Sciatic nerve (tissue), 2 donors: ENCODE results near the gene SORBS1. TPM values are rescaled to one million over a fixed set of nuclear protein-coding genes. Genes with fewer than 3 reads are reported as not detected.

Experiments used
- ATAC-seq: fragments of 200-7000 bp; cut with Tn5 transposase; one replicate; pipeline ENCODE4 v1.9.1; 2020; ENCODE audit warnings: mild to moderate bottlenecking, moderate library complexity
- DNase-seq: peaks from one replicate; pipeline ENCODE4 v3.0.0-alpha.2; 2020; ENCODE audit warnings: low spot score
- intact Hi-C: fragments of 100-400 bp; cut with DNase I; formaldehyde crosslinking; loops from one replicate; pipeline ENCODE4 v1.14.2; 2022
- total RNA-seq: library from RNA; stranded (reverse); fragmentation: NEBNext Ultra II Directional; extraction: Animal tissue kit (Norgen Biotek cat#: 25700); gene quantifications from one replicate; pipeline ENCODE4 v1.2.1, GENCODE V29; 2021
- donor health status: DM: no; HTN: no; CAD: no.
- donor health status: DM: no; HTN: no; CAD: no.

Gene SORBS1
- total RNA-seq, 1 donor from 2014 or later, result 593 TPM

GRCh38 chr10:95431900-95432342 lies 129.2 kb downstream of the SORBS1 start:
- ATAC-seq (no peak), DNase-seq (no peak)
- intact Hi-C loops, result no loop called here

DNA sequence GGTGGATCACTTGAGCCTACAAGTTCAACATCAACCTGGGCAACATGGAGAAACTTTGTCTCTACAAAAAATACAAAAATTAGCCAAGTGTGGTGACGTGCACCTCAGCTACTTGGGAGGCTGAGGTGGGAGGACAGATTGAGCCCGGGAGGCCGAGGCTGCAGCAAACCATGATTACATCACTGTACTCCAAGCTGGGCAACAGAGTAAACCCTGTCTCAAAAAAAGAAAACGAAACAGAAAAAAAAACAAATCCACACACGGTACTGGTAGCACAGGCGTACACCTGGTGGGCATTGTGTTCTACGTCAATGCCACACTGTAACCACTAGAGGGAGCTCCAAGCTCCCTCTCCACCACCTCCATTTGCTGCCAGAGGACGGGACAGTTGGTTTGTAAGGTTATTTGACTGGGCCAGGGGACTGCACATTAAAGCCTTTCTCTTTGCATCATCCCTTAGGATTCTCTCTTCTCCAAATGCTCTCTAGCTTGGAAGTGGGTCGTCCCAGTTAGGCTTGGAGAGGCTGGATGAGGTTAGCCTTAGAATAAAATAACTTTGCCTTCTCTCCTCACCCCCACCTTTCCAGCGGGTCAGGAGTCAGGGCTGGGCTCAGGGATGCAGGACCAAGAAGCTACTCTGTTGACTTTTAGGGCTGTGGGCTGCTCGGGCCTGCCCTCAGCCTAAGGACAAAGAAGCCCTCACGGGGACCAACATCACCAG lies 130.8 kb downstream of the SORBS1 start:
- intact Hi-C loops, result no loop called here
- DNase-seq (no peak), ATAC-seq (peak; percentile 79)

DNA sequence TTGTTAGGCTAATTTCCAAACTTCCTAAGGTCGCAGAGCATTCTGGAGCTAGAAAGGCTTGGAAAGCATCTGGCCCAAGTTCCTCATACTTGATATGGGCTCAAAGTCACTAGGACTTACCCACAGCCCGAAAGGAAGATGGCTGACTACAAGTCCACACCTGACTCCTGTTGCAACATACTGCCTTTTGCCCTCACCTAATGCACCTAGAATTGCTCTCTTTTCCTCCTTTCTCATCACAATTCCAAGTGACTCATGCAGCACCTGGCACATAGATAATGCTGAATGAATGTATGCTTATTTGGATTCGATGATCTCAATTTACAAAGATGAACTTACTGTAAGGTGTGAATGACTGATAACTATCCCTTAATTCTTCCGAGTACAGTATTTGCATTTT lies 131.5 kb downstream of the SORBS1 start:
- ATAC-seq (no peak), DNase-seq (no peak)
- intact Hi-C loops, result no loop called here

DNA sequence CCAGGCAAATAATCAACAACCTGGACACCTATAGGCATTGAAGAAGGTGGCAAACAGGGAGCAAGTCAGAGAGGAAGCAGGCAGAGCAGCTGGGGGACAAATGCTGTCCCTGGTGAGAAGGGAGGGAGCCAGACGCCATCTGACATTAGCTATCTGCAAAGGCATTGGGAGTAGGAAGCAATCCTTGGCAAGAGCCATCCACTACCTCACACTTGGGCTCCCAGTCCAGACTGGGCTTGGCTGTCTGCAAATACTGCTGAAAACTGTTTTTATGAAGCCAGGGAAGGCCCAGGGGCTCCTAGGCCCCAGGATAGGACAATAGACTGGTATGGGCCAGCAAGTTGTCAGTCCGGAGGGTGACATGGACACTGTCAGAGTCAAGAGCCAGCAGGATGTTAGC lies 132.5 kb downstream of the SORBS1 start:
- ATAC-seq (no peak), DNase-seq (no peak)
- intact Hi-C loops, result no loop called here

GRCh38 chr10:95426482-95426881 lies 134.7 kb downstream of the SORBS1 start:
- intact Hi-C loops, result no loop called here
- ATAC-seq (no peak), DNase-seq (no peak)

DNA sequence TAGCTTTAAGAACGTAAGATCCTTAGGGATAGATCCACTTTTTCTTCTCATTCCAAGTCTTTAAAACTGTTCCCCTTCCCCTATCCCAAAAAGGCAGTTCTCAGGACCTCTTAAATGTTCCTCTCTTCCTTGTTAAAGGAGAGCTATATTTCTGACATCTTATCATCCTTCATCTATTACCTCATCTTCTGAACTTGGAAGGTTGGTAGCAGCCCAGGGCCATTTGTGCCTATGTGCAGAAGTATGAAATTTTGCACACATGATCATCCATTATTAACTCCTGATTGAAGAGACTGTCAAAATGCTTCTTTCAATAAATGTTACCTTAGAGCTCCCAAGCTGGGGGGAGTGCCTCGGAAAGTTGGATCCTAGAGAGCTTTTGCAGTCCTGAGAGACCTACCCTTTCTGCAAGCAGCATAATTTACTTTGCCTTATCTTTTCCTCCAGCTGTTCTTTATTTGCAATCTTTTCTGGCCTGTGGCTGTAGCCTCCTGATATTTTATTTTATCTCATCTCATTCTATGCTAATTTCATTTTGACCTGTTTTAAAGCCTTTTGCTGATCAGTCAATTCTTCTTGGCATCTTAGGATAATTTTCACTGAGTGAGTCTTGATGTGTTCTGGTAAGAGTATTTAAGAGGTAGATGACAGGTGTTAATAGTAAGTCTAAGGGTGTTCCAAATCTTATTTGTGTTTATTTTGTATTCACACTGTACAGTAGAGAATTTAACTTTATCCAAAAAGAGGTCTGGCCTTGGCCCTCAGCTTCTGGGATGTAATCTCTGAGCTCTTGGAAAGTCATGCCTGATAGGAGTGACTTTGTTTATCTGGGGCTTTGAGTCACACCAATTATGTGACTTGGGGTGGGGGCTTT lies 135.3 kb downstream of the SORBS1 start:
- ATAC-seq, result no peak

GRCh38 chr10:95423164-95424005 lies 137.8 kb downstream of the SORBS1 start:
- intact Hi-C loops, result no loop called here
- no peak for ATAC-seq

More for the DNA sequence above, 135.3 kb downstream of the SORBS1 start:
- intact Hi-C loops, result no loop called here
- DNase-seq, result no peak

DNA sequence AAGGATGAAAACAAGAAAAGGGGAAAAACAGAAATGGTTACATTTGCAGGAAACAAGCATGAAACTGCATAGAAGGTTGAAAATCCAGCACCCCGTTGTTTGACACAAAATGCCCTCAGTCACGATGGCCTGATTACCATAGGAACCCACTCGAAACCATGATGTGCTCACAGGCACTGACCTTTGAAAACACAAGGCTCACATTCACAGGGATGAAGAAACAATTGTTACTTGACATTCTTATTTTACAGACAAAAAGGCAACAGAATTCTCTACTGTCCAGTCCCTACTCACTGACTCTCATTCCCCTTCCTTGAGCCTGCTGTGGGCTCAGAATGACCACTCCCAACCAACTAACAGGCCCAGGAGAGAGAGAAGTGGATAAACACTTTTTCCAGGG lies 138.9 kb downstream of the SORBS1 start:
- intact Hi-C loops, result no loop called here
- peak; percentile 53 for ATAC-seq
- DNase-seq, result no peak

More at GRCh38 chr10:95423164-95424005, 137.8 kb downstream of the SORBS1 start:
- DNase-seq, result no peak

GRCh38 chr10:95421782-95422181 lies 139.4 kb downstream of the SORBS1 start:
- intact Hi-C loops, result no loop called here
- DNase-seq (no peak), ATAC-seq (no peak)

GRCh38 chr10:95419399-95419798 lies 141.8 kb downstream of the SORBS1 start:
- intact Hi-C loops, result no loop called here
- no peak for DNase-seq
- peak; percentile 40 for ATAC-seq

GRCh38 chr10:95416973-95417372 lies 144.2 kb downstream of the SORBS1 start:
- DNase-seq, result no peak
- ATAC-seq, result peak; percentile 50
- intact Hi-C loops, result no loop called here

GRCh38 chr10:95416270-95416669 lies 144.9 kb downstream of the SORBS1 start:
- ATAC-seq, result no peak
- DNase-seq, result no peak
- intact Hi-C loops, result no loop called here

DNA sequence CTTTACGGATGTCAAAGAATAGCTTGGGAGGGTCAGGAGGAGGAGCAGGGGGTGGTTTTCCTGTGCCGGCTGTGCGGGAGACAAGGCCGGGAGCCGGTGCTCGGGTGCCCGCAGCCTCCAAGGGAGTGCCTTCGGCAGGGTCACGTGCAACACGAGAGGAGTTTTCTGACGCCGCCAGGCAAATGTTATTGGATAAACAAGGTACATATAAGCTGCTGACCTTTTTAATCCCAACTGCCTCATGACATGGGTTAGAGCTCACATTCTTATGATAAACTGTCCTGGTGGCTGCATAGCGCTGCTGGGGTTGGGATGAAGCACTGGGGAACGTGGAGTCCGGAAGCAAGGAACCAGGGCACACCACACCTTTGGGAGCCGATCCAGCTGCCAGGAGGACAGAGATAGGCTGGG lies 145.5 kb downstream of the SORBS1 start:
- intact Hi-C loops, result no loop called here
- DNase-seq, result no peak
- peak; percentile 49 for ATAC-seq

DNA sequence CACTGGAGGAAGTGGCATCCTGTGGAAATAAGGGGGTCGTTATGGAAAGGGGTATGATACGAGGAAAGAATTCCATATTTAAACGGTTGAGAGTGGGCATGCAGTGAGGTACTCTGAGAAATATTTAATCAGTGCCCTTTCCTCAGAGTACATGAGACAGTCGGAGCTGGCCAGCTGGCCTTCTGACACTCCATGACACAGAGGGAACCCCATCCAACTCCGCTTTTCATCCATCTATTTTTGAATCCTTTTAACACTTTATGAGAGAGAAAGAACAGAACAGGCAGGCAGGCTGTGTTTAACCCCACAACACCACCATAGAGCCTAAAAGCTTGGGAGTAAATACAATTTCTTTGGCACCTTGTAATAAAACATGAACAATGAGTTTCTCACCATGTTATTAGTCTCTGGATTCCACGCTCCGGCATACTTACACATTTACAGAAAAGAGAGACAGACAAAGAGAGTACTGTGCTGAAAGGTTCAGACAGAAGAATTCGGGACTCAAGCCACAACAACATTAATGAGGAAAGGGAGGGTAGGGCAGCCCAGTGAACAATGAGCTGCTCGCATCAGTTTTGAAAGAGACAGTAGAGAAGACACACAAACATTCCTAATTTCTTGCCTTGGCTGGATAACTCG lies 146.2 kb downstream of the SORBS1 start:
- DNase-seq, result no peak
- intact Hi-C loops, result no loop called here
- peak; percentile 53 for ATAC-seq

DNA sequence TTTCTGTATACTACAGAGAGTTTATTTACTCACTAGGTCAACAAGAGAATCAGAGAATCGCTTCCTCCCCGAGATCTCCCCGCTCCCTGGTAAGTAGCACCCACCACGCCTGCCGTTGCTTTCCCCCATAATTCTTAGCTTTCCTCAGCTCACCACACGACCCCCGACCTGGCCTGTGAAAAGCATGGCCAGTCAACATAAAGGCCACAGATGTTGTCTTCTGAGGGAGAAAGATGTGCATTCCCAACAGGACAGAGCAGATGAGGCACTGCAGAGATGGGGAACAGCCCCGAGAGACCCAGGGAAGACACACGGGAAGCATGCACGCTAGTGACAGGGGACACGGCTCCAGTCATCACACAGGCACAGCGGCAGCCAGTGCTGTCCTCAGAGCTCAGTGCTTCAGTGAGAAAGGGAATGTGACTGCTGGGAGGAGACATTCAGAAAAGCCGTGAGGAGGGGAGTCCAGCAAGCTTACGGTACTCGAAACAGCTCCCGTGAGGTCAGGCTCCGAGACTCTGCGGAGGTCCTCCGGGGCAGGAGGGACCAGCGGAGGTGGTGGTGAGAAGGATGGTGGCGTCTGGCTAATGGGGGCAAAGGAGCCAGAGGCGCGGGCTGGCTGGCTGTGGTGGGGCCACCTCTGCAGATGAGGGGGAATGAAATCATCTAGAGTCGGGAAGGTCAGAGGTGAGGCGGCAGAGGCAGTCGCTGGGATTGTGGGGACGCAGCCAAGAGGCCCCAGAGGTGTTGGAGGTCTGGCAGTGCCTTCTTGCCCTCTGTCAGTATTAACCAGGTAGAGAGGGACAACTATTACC lies 146.9 kb downstream of the SORBS1 start:
- ATAC-seq (peak; percentile 5), DNase-seq (no peak)
- intact Hi-C loops, result no loop called here

- intact Hi-C loops, result no loop called here
- DNase-seq, result no peak
- ATAC-seq, result no peak
These were observed 147.6 kb downstream of the SORBS1 start for GRCh38 chr10:95413588-95413987.

DNA sequence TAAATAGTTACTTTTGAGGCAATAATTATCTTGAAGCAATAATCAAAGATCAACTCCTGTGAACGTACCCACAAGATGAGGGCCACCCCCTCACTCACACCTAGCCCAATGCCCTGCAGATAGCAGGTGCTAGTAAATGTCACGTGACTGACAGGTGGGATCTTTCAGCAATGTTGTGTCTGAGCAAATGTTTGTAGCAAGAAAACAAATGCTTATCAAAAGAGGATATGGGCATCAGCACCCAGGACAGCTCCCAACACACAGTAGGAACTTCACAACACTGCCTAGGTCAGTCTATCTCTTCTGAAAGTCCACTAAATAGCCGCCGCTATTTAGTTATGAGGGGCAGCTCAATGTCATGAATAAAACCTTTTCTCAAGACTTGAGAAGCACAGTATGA lies 149.5 kb downstream of the SORBS1 start:
- ATAC-seq (no peak), DNase-seq (no peak)
- intact Hi-C loops, result no loop called here
